ENCODE data around the gene WWP2.

DNA sequence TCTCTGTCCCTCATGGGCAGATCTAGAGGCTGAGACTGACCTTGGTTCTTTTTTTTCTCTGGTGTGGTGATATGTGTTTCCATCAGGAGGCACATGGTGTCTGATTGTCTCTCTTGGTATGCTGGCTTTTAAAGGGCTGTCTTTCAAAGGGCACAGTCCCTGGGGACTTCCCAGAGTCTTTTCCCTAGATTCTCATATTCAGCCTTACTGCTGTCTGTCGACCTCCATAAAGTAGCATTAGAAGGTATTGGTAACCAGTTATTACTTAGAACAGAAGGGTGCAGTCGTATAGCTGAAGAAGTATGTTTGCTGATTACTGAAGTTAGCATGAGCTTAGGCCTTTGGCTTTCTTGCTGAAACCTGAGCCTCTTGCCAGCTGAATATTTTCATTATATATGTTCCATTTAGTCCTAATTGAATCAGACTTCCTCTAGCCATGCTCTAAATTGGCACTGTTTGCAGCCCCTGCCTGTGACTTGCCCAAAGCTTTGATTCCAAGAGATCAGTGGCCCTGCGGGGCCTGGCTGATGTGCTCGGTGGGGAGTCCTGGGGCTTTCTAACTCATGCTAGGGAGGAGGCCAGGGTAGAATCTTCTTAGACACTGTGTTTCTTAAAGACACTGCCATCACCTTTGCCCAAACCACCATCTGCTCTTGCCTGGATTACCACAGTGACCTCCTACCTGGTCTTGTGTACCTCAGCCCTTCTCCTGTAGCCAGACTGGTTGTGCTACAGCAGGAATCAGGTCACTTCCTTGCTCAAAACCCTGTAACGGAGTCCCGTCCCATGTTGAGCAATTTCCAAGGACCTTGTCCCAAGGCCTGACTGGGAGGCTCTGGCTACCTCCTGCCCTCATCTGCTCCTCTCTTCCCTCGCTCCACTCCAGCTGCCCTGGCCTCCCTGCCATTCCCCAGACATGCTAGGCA, 71.5 kb downstream of the WWP2 start:
- TF ChIP-seq, protein P1, sequence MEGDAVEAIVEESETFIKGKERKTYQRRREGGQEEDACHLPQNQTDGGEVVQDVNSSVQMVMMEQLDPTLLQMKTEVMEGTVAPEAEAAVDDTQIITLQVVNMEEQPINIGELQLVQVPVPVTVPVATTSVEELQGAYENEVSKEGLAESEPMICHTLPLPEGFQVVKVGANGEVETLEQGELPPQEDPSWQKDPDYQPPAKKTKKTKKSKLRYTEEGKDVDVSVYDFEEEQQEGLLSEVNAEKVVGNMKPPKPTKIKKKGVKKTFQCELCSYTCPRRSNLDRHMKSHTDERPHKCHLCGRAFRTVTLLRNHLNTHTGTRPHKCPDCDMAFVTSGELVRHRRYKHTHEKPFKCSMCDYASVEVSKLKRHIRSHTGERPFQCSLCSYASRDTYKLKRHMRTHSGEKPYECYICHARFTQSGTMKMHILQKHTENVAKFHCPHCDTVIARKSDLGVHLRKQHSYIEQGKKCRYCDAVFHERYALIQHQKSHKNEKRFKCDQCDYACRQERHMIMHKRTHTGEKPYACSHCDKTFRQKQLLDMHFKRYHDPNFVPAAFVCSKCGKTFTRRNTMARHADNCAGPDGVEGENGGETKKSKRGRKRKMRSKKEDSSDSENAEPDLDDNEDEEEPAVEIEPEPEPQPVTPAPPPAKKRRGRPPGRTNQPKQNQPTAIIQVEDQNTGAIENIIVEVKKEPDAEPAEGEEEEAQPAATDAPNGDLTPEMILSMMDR (IDR thresholded peaks at IDR 0.05): no peak
- TF ChIP-seq, protein P2, sequence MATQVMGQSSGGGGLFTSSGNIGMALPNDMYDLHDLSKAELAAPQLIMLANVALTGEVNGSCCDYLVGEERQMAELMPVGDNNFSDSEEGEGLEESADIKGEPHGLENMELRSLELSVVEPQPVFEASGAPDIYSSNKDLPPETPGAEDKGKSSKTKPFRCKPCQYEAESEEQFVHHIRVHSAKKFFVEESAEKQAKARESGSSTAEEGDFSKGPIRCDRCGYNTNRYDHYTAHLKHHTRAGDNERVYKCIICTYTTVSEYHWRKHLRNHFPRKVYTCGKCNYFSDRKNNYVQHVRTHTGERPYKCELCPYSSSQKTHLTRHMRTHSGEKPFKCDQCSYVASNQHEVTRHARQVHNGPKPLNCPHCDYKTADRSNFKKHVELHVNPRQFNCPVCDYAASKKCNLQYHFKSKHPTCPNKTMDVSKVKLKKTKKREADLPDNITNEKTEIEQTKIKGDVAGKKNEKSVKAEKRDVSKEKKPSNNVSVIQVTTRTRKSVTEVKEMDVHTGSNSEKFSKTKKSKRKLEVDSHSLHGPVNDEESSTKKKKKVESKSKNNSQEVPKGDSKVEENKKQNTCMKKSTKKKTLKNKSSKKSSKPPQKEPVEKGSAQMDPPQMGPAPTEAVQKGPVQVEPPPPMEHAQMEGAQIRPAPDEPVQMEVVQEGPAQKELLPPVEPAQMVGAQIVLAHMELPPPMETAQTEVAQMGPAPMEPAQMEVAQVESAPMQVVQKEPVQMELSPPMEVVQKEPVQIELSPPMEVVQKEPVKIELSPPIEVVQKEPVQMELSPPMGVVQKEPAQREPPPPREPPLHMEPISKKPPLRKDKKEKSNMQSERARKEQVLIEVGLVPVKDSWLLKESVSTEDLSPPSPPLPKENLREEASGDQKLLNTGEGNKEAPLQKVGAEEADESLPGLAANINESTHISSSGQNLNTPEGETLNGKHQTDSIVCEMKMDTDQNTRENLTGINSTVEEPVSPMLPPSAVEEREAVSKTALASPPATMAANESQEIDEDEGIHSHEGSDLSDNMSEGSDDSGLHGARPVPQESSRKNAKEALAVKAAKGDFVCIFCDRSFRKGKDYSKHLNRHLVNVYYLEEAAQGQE (IDR thresholded peaks at IDR 0.05; ENCODE audit: insufficient read depth in 1 of 2, low read depth in 2 of 2, low read length in 1 of 2): no peak
- TF ChIP-seq SIN3A (IDR thresholded peaks at IDR 0.05; ENCODE audit: borderline replicate concordance, insufficient read depth, low read depth, low read length) (no peak), POLR2AphosphoS5 (IDR thresholded peaks at IDR 0.05; ENCODE audit: low read depth, low read length) (no peak)
